ENCODE data around the gene P4HA2. TPM values are rescaled to one million over a fixed set of nuclear protein-coding genes. Genes with fewer than 3 reads are reported as not detected.

The P4HA2 gene
- total and polyA plus RNA-seq, 9 of the 15 experiments (the other 6 are each of a cell fraction or from before 2014, with no cell fraction given): 9.6 to 50.0 (median 12.7) TPM

GRCh38 chr5:132257131-132258101 lies 29.8 kb upstream of the P4HA2 start, which contains the start of gene PDLIM4 (continued):
- TF ChIP-seq CTCF (IDR thresholded peaks at IDR 0.05 in 2 of 3, conservative IDR thresholded peaks at IDR 0.05 in 1 of 3; ENCODE audit: insufficient read depth in 2 of 3, low read depth in 1 of 3, low read length in 3 of 3): no peak
- TF ChIP-seq C11orf30 (IDR thresholded peaks at IDR 0.05; ENCODE audit: low read depth): no peak
- no peak for TF ChIP-seq GABPA (tag; conservative IDR thresholded peaks at IDR 0.05; ENCODE audit: low read depth)
- TF ChIP-seq NRF1 (conservative IDR thresholded peaks at IDR 0.05 in 1 of 2, IDR thresholded peaks at IDR 0.05 in 1 of 2): peak in 1 of 2 experiments; percentile 25; a peak in 1 of 4 replicates
- TF ChIP-seq CHD1 (IDR thresholded peaks at IDR 0.05; ENCODE audit: low read length): peak; percentile 49
- peak; percentile 68; the same call in 1 of the 2 replicates for TF ChIP-seq POLR2G (IDR thresholded peaks at IDR 0.05; ENCODE audit: low read depth, low read length)
- TF ChIP-seq HDAC1 (IDR thresholded peaks at IDR 0.05): no peak
- TF ChIP-seq ZFX (CRISPR knock-in tag; IDR thresholded peaks at IDR 0.05): peak; percentile 65
- 0 out of 2 replicates have a peak, but pooled peaks have one; percentile 6 for TF ChIP-seq RB1 (IDR thresholded peaks at IDR 0.05; ENCODE audit: low read depth)

Data from K562 (cell line).